Neural cell (in vitro differentiated cells): Measurements from ENCODE around the gene SPTB. TPM values are rescaled to one million over a fixed set of nuclear protein-coding genes. Genes with fewer than 3 reads are reported as not detected.

Experiments
- H2AFZ ChIP-seq: fragments of 200-600, 300-800 bp; sonication (generic), shearing (Covaris generic); 2 replicates; pipeline ENCODE4 v1.6.0; 2014; ENCODE audit warnings: low read depth, mild to moderate bottlenecking, antibody characterized with exemption, low read length, moderate library complexity
- H3F3A ChIP-seq: fragments of 200-600 bp; shearing (Covaris generic); 2 replicates; pipeline ENCODE4 v1.6.1; 2016; ENCODE audit warnings: mild to moderate bottlenecking, moderate library complexity, mixed read lengths, antibody characterized with exemption, low read length; ENCODE audit not compliant: insufficient read depth, poor library complexity, severe bottlenecking
- H3K27ac ChIP-seq: fragments of 200-600, 300-800 bp; sonication (generic), shearing (Covaris generic); 2 replicates; pipeline ENCODE4 v1.5.1; 2014; ENCODE audit warnings: mild to moderate bottlenecking, low read length, moderate library complexity
- H3K27me3 ChIP-seq: fragments of 300-800, 200-600 bp; sonication (generic), shearing (Covaris generic); 2 replicates; pipeline ENCODE4 v1.6.0; 2014; ENCODE audit warnings: mild to moderate bottlenecking, low read depth, low read length, moderate library complexity; ENCODE audit not compliant: insufficient read depth
- H3K36me3 ChIP-seq: fragments of 300-800, 200-600 bp; sonication (generic), shearing (Covaris generic); 2 replicates; pipeline ENCODE4 v1.5.1; 2014; ENCODE audit warnings: mild to moderate bottlenecking, antibody characterized with exemption, low read length, moderate library complexity; ENCODE audit not compliant: insufficient read depth
- H3K4me2 ChIP-seq: fragments of 300-800, 200-600 bp; sonication (generic), shearing (Covaris generic); 2 replicates; pipeline ENCODE4 v1.6.0; 2014; ENCODE audit warnings: mild to moderate bottlenecking, low read length
- H3K4me3 ChIP-seq: fragments of 300-800, 200-600 bp; sonication (generic), shearing (Covaris generic); 2 replicates; pipeline ENCODE4 v1.5.1; 2014; ENCODE audit warnings: mild to moderate bottlenecking, low read length, moderate library complexity
- H3K79me2 ChIP-seq: fragments of 200-600 bp; shearing (Covaris generic); replicated peaks from 2 replicates; pipeline ENCODE4 v1.6.0; 2014; ENCODE audit warnings: mild to moderate bottlenecking, low read length, moderate library complexity; ENCODE audit not compliant: insufficient read depth
- H3K9ac ChIP-seq: fragments of 300-800, 200-600 bp; sonication (generic), shearing (Covaris generic); 2 replicates; pipeline ENCODE4 v1.6.1; 2016; ENCODE audit warnings: mild to moderate bottlenecking, low read length, mixed read lengths
- H3K9me2 ChIP-seq: fragments of 200-600 bp; shearing (Covaris generic); 2 replicates; pipeline ENCODE4 v1.6.1; 2016; ENCODE audit warnings: mild to moderate bottlenecking, low read length, mixed read lengths; ENCODE audit not compliant: insufficient read depth
- H3K9me3 ChIP-seq: fragments of 200-600, 300-800 bp; sonication (generic), shearing (Covaris generic); 2 replicates; pipeline ENCODE4 v1.6.1; 2016; ENCODE audit warnings: mild to moderate bottlenecking, mixed run types, low read length, moderate library complexity, mixed read lengths
- H4K20me1 ChIP-seq: fragments of 200-600 bp; shearing (Covaris generic); 2 replicates; pipeline ENCODE4 v1.6.1; 2016; ENCODE audit warnings: mild to moderate bottlenecking, mixed run types; ENCODE audit not compliant: insufficient read depth
- CTCF ChIP-seq: fragments of 450-650 bp; IDR thresholded peaks from 2 replicates; pipeline ENCODE4 v1.5.1; 2014; ENCODE audit warnings: antibody characterized with exemption, mild to moderate bottlenecking, moderate library complexity; ENCODE audit not compliant: poor library complexity, severe bottlenecking
- EP300 ChIP-seq: fragments of 450-650 bp; conservative IDR thresholded peaks from 2 replicates; pipeline ENCODE4 v1.6.1; 2014; ENCODE audit warnings: antibody characterized with exemption, mild to moderate bottlenecking, moderate library complexity; ENCODE audit not compliant: poor library complexity, severe bottlenecking
- EZH2 ChIP-seq: fragments of 200-600, 300-800 bp; shearing (Covaris generic), sonication (generic); IDR thresholded peaks from 2 replicates; pipeline ENCODE4 v1.6.1; 2014; ENCODE audit warnings: antibody characterized with exemption, low read length, borderline replicate concordance, mild to moderate bottlenecking; ENCODE audit not compliant: insufficient read depth, poor library complexity, severe bottlenecking
- MXI1 ChIP-seq: fragments of 450-650 bp; conservative IDR thresholded peaks from 2 replicates; pipeline ENCODE4 v1.6.1; 2014; ENCODE audit warnings: antibody characterized with exemption, mild to moderate bottlenecking; ENCODE audit not compliant: poor library complexity, severe bottlenecking
- POLR2AphosphoS5 ChIP-seq: IDR thresholded peaks from 2 replicates; pipeline ENCODE4 v1.6.1; 2012
- RAD21 ChIP-seq: fragments of 450-650 bp; conservative IDR thresholded peaks from 2 replicates; pipeline ENCODE4 v1.6.1; 2014; ENCODE audit warnings: antibody characterized with exemption, mild to moderate bottlenecking, moderate library complexity
- REST ChIP-seq: IDR thresholded peaks from 2 replicates; pipeline ENCODE4 v1.6.1; 2012; ENCODE audit warnings: borderline replicate concordance
- SMC3 ChIP-seq: fragments of 450-650 bp; conservative IDR thresholded peaks from 2 replicates; pipeline ENCODE4 v1.6.1; 2014; ENCODE audit warnings: antibody characterized with exemption, mild to moderate bottlenecking, moderate library complexity; ENCODE audit not compliant: poor library complexity
- TAF1 ChIP-seq: IDR thresholded peaks from 2 replicates; pipeline ENCODE4 v1.6.1; 2012; ENCODE audit warnings: low read depth
- polyA plus RNA-seq: library from polyadenylated mRNA; depleted of rRNA; stranded (reverse); fragments of >200 nt; gene quantifications from 2 replicates; pipeline ENCODE4 v1.2.3, GENCODE V29; 2014

SPTB gene
- polyA plus RNA-seq, 1 donor from 2014 or later: 1.9 TPM

- H3K9me3 ChIP-seq: no peaks in the 10 kb centered on the region
- no peaks in the 10 kb centered on the region for H3K36me3 ChIP-seq
- H3F3A ChIP-seq: no peaks in the 10 kb centered on the region
- no peak overlapping the region for H3K9ac ChIP-seq
- no peaks in the 10 kb centered on the region for H3K79me2 ChIP-seq
- H4K20me1 ChIP-seq: no peaks in the 10 kb centered on the region
- no peaks in the 10 kb centered on the region for H3K9me2 ChIP-seq
- TF ChIP-seq CTCF: no peak
- TF ChIP-seq EP300: no peak
- no peak for TF ChIP-seq TAF1
- TF ChIP-seq MXI1: no peak
- no peak for TF ChIP-seq RAD21
- TF ChIP-seq EZH2: no peak
- TF ChIP-seq POLR2AphosphoS5: no peak
- TF ChIP-seq REST: no peak
- TF ChIP-seq SMC3: no peak
- H3K4me2 ChIP-seq: no peak overlapping the region
- H2AFZ ChIP-seq: no peak overlapping the region
- H3K27me3 ChIP-seq: no peaks in the 10 kb centered on the region
- H3K27ac ChIP-seq: no peak overlapping the region
- no peak overlapping the region for H3K4me3 ChIP-seq
Measured at GRCh38 chr14:64856529-64857445, 22.9 kb downstream of the SPTB start.

- H3K27me3 ChIP-seq: no peaks in the 10 kb centered on the region
- H3K9me3 ChIP-seq: no peaks in the 10 kb centered on the region
- H2AFZ ChIP-seq: no peak overlapping the region
- no peak overlapping the region for H3K27ac ChIP-seq
- TF ChIP-seq RAD21 (no peak), TAF1 (no peak), SMC3 (no peak), EZH2 (no peak), EP300 (no peak), MXI1 (no peak), REST (no peak), POLR2AphosphoS5 (no peak), CTCF (no peak)
- H3K79me2 ChIP-seq: no peaks in the 10 kb centered on the region
- H3K4me2 ChIP-seq: no peak overlapping the region
- H4K20me1 ChIP-seq: no peaks in the 10 kb centered on the region
- no peaks in the 10 kb centered on the region for H3K36me3 ChIP-seq
- no peak overlapping the region for H3K4me3 ChIP-seq
- no peaks in the 10 kb centered on the region for H3F3A ChIP-seq
- no peaks in the 10 kb centered on the region for H3K9me2 ChIP-seq
- no peak overlapping the region for H3K9ac ChIP-seq
Measured at GRCh38 chr14:64855721-64856528, 23.8 kb downstream of the SPTB start.
